GM23338 (cell line): Measurements from ENCODE around the gene PTPRO. TPM values are rescaled to one million over a fixed set of nuclear protein-coding genes. Genes with fewer than 3 reads are reported as not detected.

Experiments used
- ATAC-seq: fragments of 200-7000 bp; cut with Tn5 transposase; 3 replicates; pipeline ENCODE4 v1.9.1; 2020
- DNase-seq: peaks from one replicate; pipeline ENCODE4 v3.0.0-alpha.2; 2015; ENCODE audit warnings: low spot score
- H2AFZ ChIP-seq: fragments of 200-600 bp; sonication (generic); 2 replicates; pipeline ENCODE4 v1.8.0; 2016; ENCODE audit warnings: antibody characterized with exemption, mild to moderate bottlenecking, moderate library complexity
- H3F3A ChIP-seq: fragments of 200-600 bp; sonication (generic); replicated peaks from 2 replicates; pipeline ENCODE4 v1.8.0; 2017; ENCODE audit warnings: antibody characterized with exemption, mixed run types, low read depth
- H3K27ac ChIP-seq: fragments of 200-600 bp; sonication (generic); 2 replicates; pipeline ENCODE4 v1.6.1; 2016; ENCODE audit warnings: low read depth
- H3K27me3 ChIP-seq: fragments of 200-600 bp; sonication (generic); 2 replicates; pipeline ENCODE4 v1.8.0; 2016; ENCODE audit warnings: mild to moderate bottlenecking, mixed run types, moderate library complexity; ENCODE audit not compliant: insufficient read depth
- H3K36me3 ChIP-seq: fragments of 200-600 bp; sonication (generic); 2 replicates; pipeline ENCODE4 v1.8.0; 2016; ENCODE audit warnings: mild to moderate bottlenecking; ENCODE audit not compliant: insufficient read depth
- H3K4me1 ChIP-seq: fragments of 200-600 bp; sonication (generic); 2 replicates; pipeline ENCODE4 v1.8.0; 2016; ENCODE audit warnings: mild to moderate bottlenecking, moderate library complexity; ENCODE audit not compliant: insufficient read depth
- H3K4me2 ChIP-seq: fragments of 200-600 bp; sonication (generic); 2 replicates; pipeline ENCODE4 v1.7.1; 2017; ENCODE audit warnings: mixed run types
- H3K4me3 ChIP-seq: fragments of 200-600 bp; sonication (generic); 2 replicates; pipeline ENCODE4 v1.6.1; 2016; ENCODE audit warnings: mixed run types
- H3K79me2 ChIP-seq: fragments of 200-600 bp; sonication (generic); replicated peaks from 2 replicates; pipeline ENCODE4 v1.8.0; 2017; ENCODE audit warnings: mild to moderate bottlenecking; ENCODE audit not compliant: insufficient read depth
- H3K9me2 ChIP-seq: fragments of 200-600 bp; sonication (generic); 2 replicates; pipeline ENCODE4 v1.8.0; 2017; ENCODE audit not compliant: insufficient read depth
- H4K20me1 ChIP-seq: fragments of 200-600 bp; sonication (generic); replicated peaks from 2 replicates; pipeline ENCODE4 v1.8.0; 2017; ENCODE audit warnings: mild to moderate bottlenecking; ENCODE audit not compliant: insufficient read depth
- H3K27ac Mint-ChIP-seq: 2 replicates; pipeline ENCODE4 v1.8.0; 2020; ENCODE audit warnings: inconsistent platforms, mild to moderate bottlenecking, moderate library complexity, mixed read lengths
- H3K27me3 Mint-ChIP-seq: 3 replicates; pipeline ENCODE4 v1.8.0; 2022; ENCODE audit warnings: low read depth, mild to moderate bottlenecking, moderate library complexity, mixed read lengths, inconsistent platforms; ENCODE audit not compliant: insufficient read depth, poor library complexity
- H3K36me3 Mint-ChIP-seq: 3 replicates; pipeline ENCODE4 v1.8.0; 2021; ENCODE audit warnings: low read depth, mild to moderate bottlenecking, inconsistent platforms, moderate library complexity, mixed read lengths
- H3K4me1 Mint-ChIP-seq: 3 replicates; pipeline ENCODE4 v1.8.0; 2020; ENCODE audit warnings: mild to moderate bottlenecking, inconsistent platforms, mixed read lengths
- H3K4me3 Mint-ChIP-seq: 3 replicates; pipeline ENCODE4 v1.8.0; 2021; ENCODE audit warnings: moderate library complexity, mild to moderate bottlenecking, inconsistent platforms, mixed read lengths
- H3K9me3 Mint-ChIP-seq: 3 replicates; pipeline ENCODE4 v1.8.0; 2020; ENCODE audit warnings: moderate library complexity, mild to moderate bottlenecking, inconsistent platforms, mixed read lengths
- ETS1 ChIP-seq: IDR thresholded peaks from 2 replicates; pipeline ENCODE4 v1.6.1; 2016; ENCODE audit warnings: antibody characterized with exemption
- EZH2 ChIP-seq: fragments of 200-600 bp; sonication (generic); IDR thresholded peaks from one replicate; pipeline ENCODE4 v1.8.0; 2017; ENCODE audit warnings: antibody characterized with exemption, mild to moderate bottlenecking, low read depth; ENCODE audit not compliant: unreplicated experiment
- POLR2AphosphoS5 ChIP-seq: IDR thresholded peaks from 2 replicates; pipeline ENCODE4 v1.6.1; 2016; ENCODE audit warnings: antibody characterized with exemption, low read depth
- REST ChIP-seq: IDR thresholded peaks from one replicate; pipeline ENCODE4 v1.6.1; 2018; ENCODE audit warnings: antibody characterized with exemption; ENCODE audit not compliant: unreplicated experiment
- STAT1 ChIP-seq: IDR thresholded peaks from one replicate; pipeline ENCODE4 v1.6.1; 2016; ENCODE audit warnings: antibody characterized with exemption; ENCODE audit not compliant: unreplicated experiment
- ZNF462 ChIP-seq: fragments of 250-450 bp; sonication (Bioruptor Pico); IDR thresholded peaks from 2 replicates; pipeline ENCODE4 v1.5.0; 2020; ENCODE audit warnings: mild to moderate bottlenecking, moderate library complexity
- polyA plus RNA-seq: library from polyadenylated mRNA; unstranded; fragments of >200 nt; fragmentation: Nextera tagmentation; extraction: Ambion mirVana; gene quantifications from 2 replicates; pipeline ENCODE4 v1.2.1, GENCODE V29; 2016
- total RNA-seq: library from RNA; depleted of rRNA; stranded (reverse); fragments of >200 nt; shearing (Covaris generic); gene quantifications from 2 replicates; pipeline ENCODE4 v1.2.3, GENCODE V29; 2014

The PTPRO gene
- total and polyA plus RNA-seq, 2 experiments from 2014 or later, result 1.4 to 1.5 TPM

- Histone ChIP-seq H3K79me2 (no peaks in the 10 kb centered on the region), H3K4me2 (no peak overlapping the region), H3K36me3 (no peaks in the 10 kb centered on the region), H3K27me3 (no peaks in the 10 kb centered on the region), H3K27ac (peak overlapping the region; percentile 7; the same call in 1 of the 2 replicates), H2AFZ (no peak overlapping the region), H3K4me1 (peaks cover 18% of the 10 kb centered on the region), H3F3A (no peaks in the 10 kb centered on the region), H3K4me3 (no peak overlapping the region), H3K9me2 (no peaks in the 10 kb centered on the region), H4K20me1 (no peaks in the 10 kb centered on the region)
- H3K27ac Mint-ChIP-seq, result no peak overlapping the region
- no peaks in the 10 kb centered on the region for H3K9me3 Mint-ChIP-seq
- no peak overlapping the region for H3K4me3 Mint-ChIP-seq
- no peaks in the 10 kb centered on the region for H3K27me3 Mint-ChIP-seq
- H3K36me3 Mint-ChIP-seq, result no peaks in the 10 kb centered on the region
- no peak for ATAC-seq
- H3K4me1 Mint-ChIP-seq, result peaks cover 28% of the 10 kb centered on the region
- DNase-seq, result no peak
- no peak for TF ChIP-seq POLR2AphosphoS5
These were observed 107.0 kb downstream of the PTPRO start for GRCh38 chr12:15429262-15429661.

GRCh38 chr12:15435597-15435996 is 113.3 kb downstream of the PTPRO start:
- Histone ChIP-seq H3K4me2 (no peak overlapping the region), H3K4me3 (no peak overlapping the region), H3K27ac (no peak overlapping the region), H3K27me3 (no peaks in the 10 kb centered on the region), H4K20me1 (no peaks in the 10 kb centered on the region), H3F3A (no peaks in the 10 kb centered on the region), H3K9me2 (peaks cover under 1% of the 10 kb centered on the region; the same call in 1 of the 2 replicates), H3K79me2 (no peaks in the 10 kb centered on the region), H2AFZ (no peak overlapping the region), H3K36me3 (no peaks in the 10 kb centered on the region), H3K4me1 (no peaks in the 10 kb centered on the region)
- H3K27ac Mint-ChIP-seq, result no peak overlapping the region
- ATAC-seq, result no peak
- H3K9me3 Mint-ChIP-seq, result peaks cover 8% of the 10 kb centered on the region; the same call in 1 of the 3 replicates
- H3K4me3 Mint-ChIP-seq, result no peak overlapping the region
- H3K36me3 Mint-ChIP-seq, result 0 out of 3 replicates have a peak, but pooled peaks cover 3% of the 10 kb centered on the region
- H3K27me3 Mint-ChIP-seq, result no peaks in the 10 kb centered on the region
- peak; percentile 76 for TF ChIP-seq REST
- no peak for TF ChIP-seq STAT1
- no peaks in the 10 kb centered on the region for H3K4me1 Mint-ChIP-seq
- peak; percentile 31 for DNase-seq

GRCh38 chr12:15439459-15439858 is 117.2 kb downstream of the PTPRO start:
- Histone ChIP-seq H3F3A (no peaks in the 10 kb centered on the region), H3K9me2 (peaks cover 4% of the 10 kb centered on the region; the same call in 1 of the 2 replicates), H3K4me1 (no peaks in the 10 kb centered on the region), H3K27me3 (no peaks in the 10 kb centered on the region), H4K20me1 (no peaks in the 10 kb centered on the region), H3K27ac (no peak overlapping the region), H3K4me2 (no peak overlapping the region), H3K36me3 (no peaks in the 10 kb centered on the region), H2AFZ (no peak overlapping the region), H3K79me2 (no peaks in the 10 kb centered on the region), H3K4me3 (no peak overlapping the region)
- Mint-ChIP-seq H3K4me1 (no peaks in the 10 kb centered on the region), H3K4me3 (no peak overlapping the region), H3K9me3 (peaks cover 9% of the 10 kb centered on the region; the same call in 1 of the 3 replicates), H3K27ac (no peak overlapping the region), H3K27me3 (no peaks in the 10 kb centered on the region), H3K36me3 (0 out of 3 replicates have a peak, but pooled peaks cover 3% of the 10 kb centered on the region)
- DNase-seq (no peak), ATAC-seq (no peak)
- TF ChIP-seq ETS1, result no peak
- TF ChIP-seq EZH2, result no peak
- TF ChIP-seq ZNF462 (CRISPR knock-in tag), result no peak
